ENCODE measurements around the gene CBX6.

DNA sequence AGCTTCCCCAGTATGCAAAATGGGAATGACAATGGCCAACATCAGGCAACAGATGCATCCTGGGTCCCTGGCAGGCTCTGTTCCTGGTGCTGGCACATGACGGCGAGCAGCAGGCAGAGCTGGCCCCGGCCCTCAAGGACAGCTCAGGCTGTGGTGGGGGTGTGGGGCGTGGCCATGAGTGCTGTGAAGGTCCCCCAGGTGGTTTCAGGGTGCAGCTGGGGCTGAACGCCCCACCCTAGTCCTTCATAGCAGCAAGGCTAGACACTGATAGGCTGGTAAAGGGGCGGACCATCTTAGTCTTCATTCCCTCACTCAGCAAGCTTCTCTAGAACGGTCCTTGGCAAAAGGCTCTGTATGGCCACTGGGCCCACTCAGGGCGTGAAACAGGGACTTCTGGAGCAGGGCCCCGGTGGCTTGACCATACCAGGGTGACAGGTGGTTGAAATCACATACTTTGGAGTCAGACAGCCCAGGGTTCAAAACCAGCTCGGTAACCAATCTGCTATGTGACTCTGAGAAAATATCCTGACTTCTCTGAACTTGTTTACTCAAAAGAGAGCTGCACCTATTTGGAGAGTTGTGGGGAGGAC, 43.3 kb downstream of the CBX6 start:
- TF ChIP-seq, protein P1, sequence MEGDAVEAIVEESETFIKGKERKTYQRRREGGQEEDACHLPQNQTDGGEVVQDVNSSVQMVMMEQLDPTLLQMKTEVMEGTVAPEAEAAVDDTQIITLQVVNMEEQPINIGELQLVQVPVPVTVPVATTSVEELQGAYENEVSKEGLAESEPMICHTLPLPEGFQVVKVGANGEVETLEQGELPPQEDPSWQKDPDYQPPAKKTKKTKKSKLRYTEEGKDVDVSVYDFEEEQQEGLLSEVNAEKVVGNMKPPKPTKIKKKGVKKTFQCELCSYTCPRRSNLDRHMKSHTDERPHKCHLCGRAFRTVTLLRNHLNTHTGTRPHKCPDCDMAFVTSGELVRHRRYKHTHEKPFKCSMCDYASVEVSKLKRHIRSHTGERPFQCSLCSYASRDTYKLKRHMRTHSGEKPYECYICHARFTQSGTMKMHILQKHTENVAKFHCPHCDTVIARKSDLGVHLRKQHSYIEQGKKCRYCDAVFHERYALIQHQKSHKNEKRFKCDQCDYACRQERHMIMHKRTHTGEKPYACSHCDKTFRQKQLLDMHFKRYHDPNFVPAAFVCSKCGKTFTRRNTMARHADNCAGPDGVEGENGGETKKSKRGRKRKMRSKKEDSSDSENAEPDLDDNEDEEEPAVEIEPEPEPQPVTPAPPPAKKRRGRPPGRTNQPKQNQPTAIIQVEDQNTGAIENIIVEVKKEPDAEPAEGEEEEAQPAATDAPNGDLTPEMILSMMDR (IDR thresholded peaks at IDR 0.05), result no peak
- no peak for TF ChIP-seq POLR2A (IDR thresholded peaks at IDR 0.05)

Data from Peyer's patch (tissue), 4 donors.